ENCODE measurements around the gene MLC1. TPM values are rescaled to one million over a fixed set of nuclear protein-coding genes. Genes with fewer than 3 reads are reported as not detected.

Gene MLC1
- total and polyA plus RNA-seq, 4 experiments from 2014 or later, result 0.28 TPM; not detected in 3

DNA sequence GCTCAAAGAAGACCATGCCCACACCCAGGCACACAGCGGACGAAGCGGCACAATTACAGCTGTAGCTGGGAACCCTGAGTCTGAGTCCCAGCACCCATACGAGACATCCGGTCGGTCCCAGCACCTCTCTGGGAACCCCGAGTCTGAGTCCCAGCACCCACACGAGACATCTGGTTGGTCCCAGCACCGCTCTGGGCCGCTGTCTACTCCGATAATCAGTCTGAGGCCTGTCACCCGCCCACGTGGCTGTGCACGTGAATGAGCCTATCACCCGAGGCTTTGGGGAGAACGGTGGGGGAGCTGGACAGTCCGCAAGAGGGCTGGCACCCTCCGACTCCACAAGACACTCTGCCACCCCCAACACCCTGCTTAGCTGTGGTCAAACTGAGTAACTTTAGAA, 33.3 kb downstream of the MLC1 start:
- peaks cover 13 to 26% of the 10 kb centered on the region in 2 donors for H3K27me3 Mint-ChIP-seq
- peaks cover 0 to 22% (median under 1%) of the 10 kb centered on the region in 8 donors for H3K9me3 Mint-ChIP-seq
- Histone ChIP-seq H3K36me3 (ENCODE audit: insufficient read depth, low read length) (no peaks in the 10 kb centered on the region), H3K27me3 (ENCODE audit: insufficient read depth, low read length) (no peaks in the 10 kb centered on the region), H3K4me3 (ENCODE audit: low read length in 2 of 2) (no peak overlapping the region), H3K9me3 (ENCODE audit: control insufficient read depth in 1 of 2, low read length in 2 of 2) (no peaks in the 10 kb centered on the region), H3K27ac (ENCODE audit: low read depth, low read length) (no peak overlapping the region), H3K4me1 (ENCODE audit: insufficient read depth, low read length) (no peaks in the 10 kb centered on the region)
- ChIA-PET CTCF (ENCODE audit: partially characterized antibody) (no interaction called here), POLR2A (ENCODE audit: partially characterized antibody) (no interaction called here)
- intact Hi-C loops (cut with micrococcal nuclease), result no loop called here
- no peak overlapping the region for H3K4me3 Mint-ChIP-seq
- no peak for DNase-seq
- H3K4me1 Mint-ChIP-seq, result no peaks in the 10 kb centered on the region
- peaks cover 0 to 4% of the 10 kb centered on the region in 2 donors for H3K36me3 Mint-ChIP-seq
- H3K27ac Mint-ChIP-seq, result no peak overlapping the region

- H3K4me3 Mint-ChIP-seq, result no peak overlapping the region
- Histone ChIP-seq H3K36me3 (ENCODE audit: insufficient read depth, low read length) (no peaks in the 10 kb centered on the region), H3K4me1 (ENCODE audit: insufficient read depth, low read length) (peaks cover 5% of the 10 kb centered on the region), H3K27ac (ENCODE audit: low read depth, low read length) (no peak overlapping the region), H3K27me3 (ENCODE audit: insufficient read depth, low read length) (no peaks in the 10 kb centered on the region), H3K9me3 (ENCODE audit: control insufficient read depth in 1 of 2, low read length in 2 of 2) (no peaks in the 10 kb centered on the region), H3K4me3 (ENCODE audit: low read length in 2 of 2) (no peak overlapping the region)
- H3K9me3 Mint-ChIP-seq, result peaks cover 0 to 20% (median under 1%) of the 10 kb centered on the region in 8 donors
- H3K4me1 Mint-ChIP-seq, result peaks cover 0 to 4% (median 2%) of the 10 kb centered on the region in 4 donors
- H3K36me3 Mint-ChIP-seq, result peaks cover 0 to 4% of the 10 kb centered on the region in 2 donors
- intact Hi-C loops (cut with micrococcal nuclease), result no loop called here
- no peak overlapping the region for H3K27ac Mint-ChIP-seq
- peaks cover 10 to 15% of the 10 kb centered on the region in 2 donors for H3K27me3 Mint-ChIP-seq
- DNase-seq, result no peak
- CTCF ChIA-PET (ENCODE audit: partially characterized antibody), result no interaction called here
- POLR2A ChIA-PET (ENCODE audit: partially characterized antibody), result no interaction called here
Observed at GRCh38 chr22:50049299-50050195, 35.7 kb downstream of the MLC1 start.

DNA sequence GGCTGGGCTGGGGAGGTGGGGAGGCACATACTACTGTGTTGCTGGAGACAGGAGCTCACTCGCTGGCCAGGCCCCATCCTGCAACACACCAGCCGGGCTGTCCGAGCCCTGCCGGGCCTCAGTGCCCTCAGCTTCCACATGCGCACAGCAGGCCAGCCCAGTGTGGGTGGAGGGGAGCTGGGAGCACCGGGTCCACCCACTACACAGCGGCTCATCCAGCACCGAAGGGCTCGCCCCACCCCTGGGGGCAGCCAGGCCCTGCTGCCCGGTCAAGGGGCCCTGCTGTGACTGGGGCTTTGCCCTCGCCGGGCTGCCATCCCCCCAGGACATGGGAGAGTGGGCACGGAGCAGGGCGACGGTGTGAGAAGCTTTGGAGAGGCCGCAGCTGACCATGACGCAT, 36.4 kb downstream of the MLC1 start:
- DNase-seq, result no peak
- no peaks in the 10 kb centered on the region for H3K27me3 ChIP-seq (ENCODE audit: insufficient read depth, low read length)
- Mint-ChIP-seq H3K36me3 (peaks cover 0 to 1% of the 10 kb centered on the region in 2 donors), H3K4me1 (peaks cover 1 to 10% (median 4%) of the 10 kb centered on the region in 4 donors), H3K27ac (no peak overlapping the region), H3K4me3 (no peak overlapping the region), H3K9me3 (peaks cover 0 to 16% (median under 1%) of the 10 kb centered on the region in 8 donors), H3K27me3 (peaks cover 9 to 12% of the 10 kb centered on the region in 2 donors)
- no peaks in the 10 kb centered on the region for H3K9me3 ChIP-seq (ENCODE audit: control insufficient read depth in 1 of 2, low read length in 2 of 2)
- ChIA-PET CTCF (ENCODE audit: partially characterized antibody) (no interaction called here), POLR2A (ENCODE audit: partially characterized antibody) (no interaction called here)
- no peak overlapping the region for H3K27ac ChIP-seq (ENCODE audit: low read depth, low read length)
- H3K4me1 ChIP-seq (ENCODE audit: insufficient read depth, low read length), result peaks cover 8% of the 10 kb centered on the region
- no peaks in the 10 kb centered on the region for H3K36me3 ChIP-seq (ENCODE audit: insufficient read depth, low read length)
- intact Hi-C loops (cut with micrococcal nuclease), result no loop called here
- no peak overlapping the region for H3K4me3 ChIP-seq (ENCODE audit: low read length in 2 of 2)

- Mint-ChIP-seq H3K27me3 (peaks cover 9% of the 10 kb centered on the region in 2 donors), H3K36me3 (no peaks in the 10 kb centered on the region), H3K4me3 (no peak overlapping the region), H3K4me1 (peaks cover 5 to 14% (median 8%) of the 10 kb centered on the region in 4 donors), H3K27ac (no peak overlapping the region), H3K9me3 (peaks cover 0 to 12% (median under 1%) of the 10 kb centered on the region in 8 donors)
- POLR2A ChIA-PET (ENCODE audit: partially characterized antibody), result no interaction called here
- intact Hi-C loops (cut with micrococcal nuclease), result no loop called here
- DNase-seq, result no peak
- no peaks in the 10 kb centered on the region for H3K27me3 ChIP-seq (ENCODE audit: insufficient read depth, low read length)
- H3K4me1 ChIP-seq (ENCODE audit: insufficient read depth, low read length), result peaks cover 8% of the 10 kb centered on the region
- no peak overlapping the region for H3K4me3 ChIP-seq (ENCODE audit: low read length in 2 of 2)
- H3K9me3 ChIP-seq (ENCODE audit: control insufficient read depth in 1 of 2, low read length in 2 of 2), result no peaks in the 10 kb centered on the region
- CTCF ChIA-PET (ENCODE audit: partially characterized antibody), result no interaction called here
- no peak overlapping the region for H3K27ac ChIP-seq (ENCODE audit: low read depth, low read length)
- no peaks in the 10 kb centered on the region for H3K36me3 ChIP-seq (ENCODE audit: insufficient read depth, low read length)
Observed at GRCh38 chr22:50048061-50048765, 37.0 kb downstream of the MLC1 start.

DNA sequence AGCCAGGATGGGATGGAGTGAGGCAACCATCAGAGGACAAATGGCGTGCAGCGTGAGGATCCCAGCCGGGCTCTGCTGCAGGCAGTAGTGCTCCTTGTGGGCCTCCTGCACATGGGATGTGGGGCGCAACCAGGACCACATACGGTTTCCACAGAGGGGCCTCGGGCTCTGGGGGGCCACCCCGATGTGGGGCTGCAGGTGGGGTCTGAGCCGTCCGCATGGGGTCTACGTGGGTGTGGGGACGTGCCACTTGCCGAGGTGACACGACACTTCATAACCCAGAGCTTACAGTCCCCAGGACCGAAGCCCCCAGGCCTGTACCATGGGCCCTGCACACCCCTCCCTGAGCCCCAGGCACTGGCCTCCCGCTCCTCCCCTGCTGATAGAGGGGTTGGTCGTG, 37.9 kb downstream of the MLC1 start:
- Histone ChIP-seq H3K4me1 (ENCODE audit: insufficient read depth, low read length) (peaks cover 8% of the 10 kb centered on the region), H3K27me3 (ENCODE audit: insufficient read depth, low read length) (no peaks in the 10 kb centered on the region), H3K4me3 (ENCODE audit: low read length in 2 of 2) (no peak overlapping the region), H3K9me3 (ENCODE audit: control insufficient read depth in 1 of 2, low read length in 2 of 2) (no peaks in the 10 kb centered on the region), H3K36me3 (ENCODE audit: insufficient read depth, low read length) (no peaks in the 10 kb centered on the region), H3K27ac (ENCODE audit: low read depth, low read length) (no peak overlapping the region)
- intact Hi-C loops (cut with micrococcal nuclease), result no loop called here
- H3K27ac Mint-ChIP-seq, result no peak overlapping the region
- H3K9me3 Mint-ChIP-seq, result peaks cover 0 to 6% (median 0%) of the 10 kb centered on the region in 8 donors
- ChIA-PET POLR2A (ENCODE audit: partially characterized antibody) (no interaction called here), CTCF (ENCODE audit: partially characterized antibody) (no interaction called here)
- no peak for DNase-seq
- H3K36me3 Mint-ChIP-seq, result no peaks in the 10 kb centered on the region
- peaks cover 5 to 14% (median 11%) of the 10 kb centered on the region in 4 donors for H3K4me1 Mint-ChIP-seq
- H3K27me3 Mint-ChIP-seq, result peaks cover 10 to 15% of the 10 kb centered on the region in 2 donors
- H3K4me3 Mint-ChIP-seq, result no peak overlapping the region

GRCh38 chr22:50046481-50047245, 38.6 kb downstream of the MLC1 start:
- H3K27ac Mint-ChIP-seq, result no peak overlapping the region
- peaks cover 0 to 2% (median 0%) of the 10 kb centered on the region in 8 donors for H3K9me3 Mint-ChIP-seq
- no peaks in the 10 kb centered on the region for H3K36me3 Mint-ChIP-seq
- CTCF ChIA-PET (ENCODE audit: partially characterized antibody), result no interaction called here
- Histone ChIP-seq H3K27ac (ENCODE audit: low read depth, low read length) (no peak overlapping the region), H3K4me1 (ENCODE audit: insufficient read depth, low read length) (peaks cover 8% of the 10 kb centered on the region), H3K27me3 (ENCODE audit: insufficient read depth, low read length) (no peaks in the 10 kb centered on the region), H3K36me3 (ENCODE audit: insufficient read depth, low read length) (no peaks in the 10 kb centered on the region), H3K9me3 (ENCODE audit: control insufficient read depth in 1 of 2, low read length in 2 of 2) (no peaks in the 10 kb centered on the region), H3K4me3 (ENCODE audit: low read length in 2 of 2) (no peak overlapping the region)
- POLR2A ChIA-PET (ENCODE audit: partially characterized antibody), result no interaction called here
- H3K4me3 Mint-ChIP-seq, result no peak overlapping the region
- peaks cover 5 to 14% (median 11%) of the 10 kb centered on the region in 4 donors for H3K4me1 Mint-ChIP-seq
- DNase-seq, result no peak
- intact Hi-C loops (cut with micrococcal nuclease), result no loop called here
- peaks cover 8 to 17% of the 10 kb centered on the region in 2 donors for H3K27me3 Mint-ChIP-seq

DNA sequence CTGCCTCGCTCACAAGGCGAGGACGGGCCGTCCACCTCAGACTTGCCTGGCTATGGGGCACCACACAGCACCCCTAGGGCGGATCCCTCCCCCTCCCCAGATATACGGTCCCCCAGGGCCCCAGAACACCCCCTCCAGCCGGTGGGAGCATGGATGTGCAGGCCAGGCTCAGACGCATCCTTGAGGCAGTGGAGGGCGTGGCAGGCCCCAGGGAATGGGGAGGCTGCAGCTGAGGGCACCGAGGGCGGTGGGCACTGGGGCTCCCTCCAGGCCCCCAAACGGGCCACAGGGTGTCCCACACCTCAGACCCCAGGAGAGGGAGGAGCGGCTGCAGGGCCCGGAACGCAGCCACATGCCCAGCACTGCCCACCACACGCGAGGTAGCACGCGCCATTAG, 39.2 kb downstream of the MLC1 start:
- Mint-ChIP-seq H3K27me3 (peaks cover 8 to 12% of the 10 kb centered on the region in 2 donors), H3K4me1 (peaks cover 5 to 14% (median 11%) of the 10 kb centered on the region in 4 donors)

More for the DNA sequence above, 39.2 kb downstream of the MLC1 start:
- no peak overlapping the region for H3K4me3 Mint-ChIP-seq
- DNase-seq, result no peak
- no peaks in the 10 kb centered on the region for H3K36me3 ChIP-seq (ENCODE audit: insufficient read depth, low read length)
- no peaks in the 10 kb centered on the region for H3K9me3 ChIP-seq (ENCODE audit: control insufficient read depth in 1 of 2, low read length in 2 of 2)
- intact Hi-C loops (cut with micrococcal nuclease), result no loop called here
- peaks cover 0 to 2% (median 0%) of the 10 kb centered on the region in 8 donors for H3K9me3 Mint-ChIP-seq
- no peak overlapping the region for H3K27ac ChIP-seq (ENCODE audit: low read depth, low read length)
- H3K4me1 ChIP-seq (ENCODE audit: insufficient read depth, low read length), result peaks cover 8% of the 10 kb centered on the region
- H3K27me3 ChIP-seq (ENCODE audit: insufficient read depth, low read length), result no peaks in the 10 kb centered on the region
- no peaks in the 10 kb centered on the region for H3K36me3 Mint-ChIP-seq
- ChIA-PET CTCF (ENCODE audit: partially characterized antibody) (no interaction called here), POLR2A (ENCODE audit: partially characterized antibody) (no interaction called here)
- no peak overlapping the region for H3K4me3 ChIP-seq (ENCODE audit: low read length in 2 of 2)
- no peak overlapping the region for H3K27ac Mint-ChIP-seq

All from CD4-positive, alpha-beta memory T cell (primary cell).